ENCODE results near the gene PTPRK.

PTPRK gene

GRCh38 chr6:128280960-128281359, 239.4 kb downstream of the PTPRK start:
- DNase-seq (ENCODE audit: low spot score): no peak

DNA sequence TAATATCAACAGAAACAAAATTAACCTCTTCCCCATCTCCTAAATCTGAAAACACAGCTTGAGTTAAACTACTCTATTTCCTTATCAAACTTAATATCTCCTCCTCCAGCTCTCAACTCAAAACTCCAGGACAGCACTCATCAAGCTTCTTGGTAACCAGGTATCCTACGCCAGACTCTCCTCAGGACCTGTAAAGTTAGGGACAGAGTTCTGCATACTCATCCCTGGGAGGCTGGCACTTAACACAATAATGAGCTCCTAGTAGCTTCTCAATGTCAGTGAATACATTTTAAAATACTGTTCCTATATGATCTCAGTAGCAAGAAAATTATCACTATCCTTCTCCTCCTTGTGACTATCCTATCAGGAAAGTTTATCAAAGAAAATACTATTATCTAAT, 240.3 kb downstream of the PTPRK start:
- DNase-seq (ENCODE audit: low spot score): no peak

- no peak for DNase-seq (ENCODE audit: low spot score)
Measured at GRCh38 chr6:128278836-128279235, 241.6 kb downstream of the PTPRK start.

- no peak for DNase-seq (ENCODE audit: low spot score)
Measured at GRCh38 chr6:128277379-128277778, 243.0 kb downstream of the PTPRK start.

DNA sequence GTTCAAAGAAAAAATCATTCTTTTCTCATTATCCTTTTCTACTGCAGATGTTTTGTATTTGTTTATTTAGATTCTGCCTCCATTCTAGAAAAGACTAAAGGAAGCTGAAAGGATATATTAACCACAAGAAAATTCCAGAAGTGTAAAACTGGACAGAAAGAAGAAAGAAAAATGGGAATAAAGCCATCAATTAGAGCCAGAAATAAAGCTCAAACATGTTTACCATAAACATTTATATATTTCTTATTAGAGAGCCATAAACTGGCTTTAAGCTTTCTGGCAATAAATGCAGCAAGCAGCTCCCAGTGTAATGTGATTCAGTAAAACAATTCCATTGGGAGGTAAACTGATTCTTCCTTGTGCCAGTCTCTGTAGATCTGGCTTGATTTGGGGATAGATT, 244.1 kb downstream of the PTPRK start:
- no peak for DNase-seq (ENCODE audit: low spot score)

DNA sequence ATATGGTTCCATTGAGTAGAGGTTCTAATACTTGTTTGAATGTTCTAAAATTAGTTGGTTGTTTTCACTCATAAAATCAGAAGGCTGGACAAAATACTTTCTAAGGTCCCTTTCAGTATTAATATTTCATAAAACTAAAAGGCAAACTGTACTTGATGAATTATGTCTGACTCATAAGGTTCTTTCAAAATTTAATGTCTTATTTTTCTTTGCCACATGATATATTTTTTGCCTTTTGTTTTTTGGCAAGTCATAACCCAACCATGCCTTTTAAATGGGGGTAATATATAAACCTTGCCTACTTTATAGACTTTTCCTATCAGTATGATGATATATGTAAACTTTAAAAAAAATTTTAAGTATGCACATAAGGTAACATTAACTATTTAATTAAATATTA, 244.7 kb downstream of the PTPRK start:
- no peak for DNase-seq (ENCODE audit: low spot score)

- DNase-seq (ENCODE audit: low spot score): no peak
Measured at GRCh38 chr6:128275030-128275429, 245.4 kb downstream of the PTPRK start.

- DNase-seq (ENCODE audit: low spot score): no peak
Measured at GRCh38 chr6:128271527-128271926, 248.9 kb downstream of the PTPRK start.

DNA sequence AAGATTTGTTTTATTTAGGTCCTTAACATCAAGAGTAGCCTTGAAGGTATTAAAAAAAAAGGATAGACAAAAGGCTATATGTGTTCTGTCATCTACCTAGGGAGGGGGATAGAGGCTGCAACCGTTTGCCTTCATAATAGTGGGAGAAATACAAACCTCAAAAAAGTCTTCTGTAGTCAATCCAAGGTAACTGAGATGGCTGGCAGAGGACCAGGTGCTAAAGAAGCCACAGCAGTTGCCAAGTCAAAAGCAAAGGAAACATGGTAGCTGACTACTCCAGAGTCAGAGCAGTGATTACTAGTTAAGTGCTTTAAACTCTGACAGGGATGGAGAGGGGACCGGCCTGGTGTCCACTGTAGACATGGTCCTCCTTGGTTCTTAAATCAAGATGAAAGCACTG, 249.4 kb downstream of the PTPRK start:
- no peak for DNase-seq (ENCODE audit: low spot score)

DNA sequence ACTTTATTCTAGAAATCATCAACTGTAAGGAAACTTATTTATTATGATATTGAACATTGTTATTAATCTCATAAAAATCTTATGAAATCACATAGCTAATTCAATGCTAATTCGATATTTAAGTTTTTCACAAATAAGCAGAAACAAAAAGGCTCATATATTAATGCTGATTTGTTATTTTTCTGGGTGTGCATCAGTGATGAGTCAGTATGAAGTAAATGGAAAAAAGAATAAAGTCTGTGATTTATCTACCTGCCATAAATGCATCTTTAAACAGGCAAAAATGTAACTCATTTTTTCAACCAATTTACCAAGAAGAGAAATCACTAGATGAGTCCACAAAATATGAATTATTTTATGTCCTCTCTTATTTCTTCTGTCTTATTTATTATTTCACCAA, 253.5 kb downstream of the PTPRK start:
- DNase-seq (ENCODE audit: low spot score): no peak

DNA sequence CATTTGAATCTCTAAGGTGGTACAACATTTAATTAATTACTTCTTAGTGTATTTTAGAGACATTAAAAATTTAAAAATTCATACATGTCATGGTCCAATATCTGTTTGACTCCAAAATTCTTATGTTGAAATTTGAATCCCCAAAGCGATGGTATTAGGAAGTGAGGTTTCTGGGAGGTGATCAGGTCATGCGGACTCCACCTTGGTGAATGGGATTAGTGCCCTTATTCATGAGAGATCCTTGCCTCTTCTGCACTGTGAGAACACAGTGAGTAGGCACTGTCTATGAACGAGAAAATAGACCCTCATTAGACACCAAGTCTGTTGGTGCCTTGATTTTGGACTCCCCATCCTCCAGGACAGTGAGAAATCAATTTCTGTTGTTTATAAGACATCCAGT, 254.7 kb downstream of the PTPRK start:
- DNase-seq (ENCODE audit: low spot score): no peak

DNA sequence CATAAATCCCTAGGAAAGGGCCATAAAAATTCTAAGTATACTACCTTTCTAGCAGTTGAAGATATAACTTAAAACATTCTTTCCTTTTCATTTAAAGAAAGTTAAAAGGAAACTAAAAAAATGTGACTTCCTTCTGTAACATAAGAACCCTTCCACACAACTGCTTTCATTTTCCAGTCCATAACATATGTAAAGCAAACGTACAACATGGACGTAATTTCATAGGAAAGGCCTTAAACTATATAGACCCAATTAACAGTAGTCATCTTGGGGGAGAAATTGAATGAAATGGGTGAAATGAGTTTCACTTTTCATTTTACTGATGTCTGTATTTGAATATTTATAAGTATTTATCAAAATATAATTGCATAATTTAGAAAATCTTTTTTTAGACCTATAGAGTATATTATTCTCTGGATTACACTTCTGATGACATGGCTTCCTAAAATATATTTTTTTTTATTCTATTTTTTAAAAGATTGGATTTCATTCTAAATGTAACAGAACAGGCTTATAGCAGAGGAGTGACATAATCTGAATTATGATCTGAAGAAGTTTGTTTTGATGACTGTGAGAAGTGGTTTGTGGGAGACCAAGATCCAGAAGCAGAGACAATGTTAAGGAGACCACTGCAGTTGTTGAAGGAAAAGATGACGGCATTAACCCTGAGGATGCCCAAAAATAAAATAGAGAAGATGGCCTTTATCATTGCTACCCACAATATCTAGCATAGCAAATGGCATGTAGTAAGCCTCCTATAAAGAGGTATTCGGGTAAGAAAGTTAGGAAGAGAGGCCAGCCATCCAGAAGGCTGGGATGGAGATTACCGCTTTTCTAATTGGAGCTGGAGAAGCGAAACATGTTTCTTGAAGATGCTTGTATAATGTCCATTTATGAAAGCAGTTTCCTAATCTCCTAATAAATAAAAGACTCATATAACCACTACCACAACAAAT, 260.4 kb downstream of the PTPRK start:
- DNase-seq (ENCODE audit: low spot score): no peak

GRCh38 chr6:128259029-128259724, 261.2 kb downstream of the PTPRK start:
- DNase-seq (ENCODE audit: low spot score): no peak

- DNase-seq (ENCODE audit: low spot score): no peak
Measured at GRCh38 chr6:128256095-128256494, 264.3 kb downstream of the PTPRK start.

DNA sequence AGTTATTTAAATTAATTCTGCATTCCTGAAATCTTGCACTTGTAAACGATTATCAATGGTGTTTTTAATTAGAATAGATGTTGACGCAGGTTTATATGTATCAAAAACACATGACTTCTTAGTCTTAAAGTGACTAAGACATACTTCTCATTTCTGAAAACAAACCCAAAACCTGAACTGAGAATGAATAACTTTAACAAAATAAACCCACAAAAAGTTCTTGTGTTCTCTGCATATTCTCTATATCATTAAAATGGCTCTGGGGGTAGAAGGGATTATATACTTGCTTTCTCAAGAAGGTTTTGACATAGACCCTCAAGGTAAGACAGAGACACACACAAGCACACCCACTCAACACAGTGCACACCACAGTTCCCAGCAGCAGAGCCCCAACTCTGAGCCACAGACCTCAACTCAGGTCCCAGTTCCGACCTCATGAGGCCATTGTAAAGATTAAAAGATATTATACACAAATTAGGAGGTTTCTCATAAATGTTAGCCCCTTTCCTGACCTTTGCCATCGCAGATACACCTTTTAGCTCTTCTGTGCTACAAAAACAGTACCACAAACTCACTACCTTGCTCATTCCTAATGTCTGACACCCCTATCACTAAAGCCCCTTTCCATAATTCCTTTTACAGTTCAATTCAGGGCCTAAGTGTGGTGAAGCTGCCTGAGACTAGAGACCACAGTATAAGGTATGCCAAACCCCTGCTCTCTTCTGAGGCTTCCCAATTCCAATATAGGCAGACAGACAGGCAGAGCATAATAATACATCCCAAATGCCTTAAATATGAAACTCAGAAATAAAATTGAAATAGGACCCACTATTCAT, 267.8 kb downstream of the PTPRK start:
- DNase-seq (ENCODE audit: low spot score): no peak

DNA sequence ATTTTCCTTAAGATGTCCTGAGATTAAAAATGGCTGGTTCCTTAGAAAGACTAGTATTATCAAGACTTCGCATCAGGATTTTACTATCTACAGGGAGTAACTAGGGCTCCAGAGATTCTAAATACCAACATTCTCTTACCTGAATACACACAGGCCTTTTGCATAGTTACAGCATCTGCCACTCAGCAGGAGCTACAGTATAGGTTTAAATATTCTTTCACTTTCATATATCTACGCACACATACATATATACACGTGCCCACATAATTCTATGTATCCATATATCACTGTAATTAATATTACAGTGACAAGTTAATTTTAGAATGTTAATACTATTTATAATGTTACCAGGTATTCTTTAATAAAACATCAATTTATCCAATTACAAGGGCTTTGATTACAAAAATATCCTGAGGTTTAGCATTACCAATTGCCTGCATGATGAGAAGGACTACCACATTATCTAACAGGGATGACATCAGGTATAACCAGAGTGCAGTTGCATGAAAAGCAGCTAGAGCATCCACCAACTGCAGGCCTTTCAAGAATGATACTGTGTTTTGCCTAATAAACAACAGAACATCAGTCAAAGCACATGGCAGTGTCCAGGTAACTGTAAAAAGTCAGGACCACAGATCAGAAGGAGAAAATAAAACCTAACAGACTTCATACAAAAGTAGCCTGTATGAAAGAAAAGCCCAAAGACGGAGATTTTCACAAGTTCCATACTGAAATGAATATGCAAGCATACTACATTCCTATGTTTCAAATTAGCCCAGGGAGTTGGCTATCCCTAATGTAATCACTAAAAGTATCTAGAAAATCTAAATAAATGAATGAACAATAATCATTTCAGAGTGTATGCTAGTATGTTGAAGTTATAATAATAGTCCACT, 268.7 kb downstream of the PTPRK start:
- no peak for DNase-seq (ENCODE audit: low spot score)

DNA sequence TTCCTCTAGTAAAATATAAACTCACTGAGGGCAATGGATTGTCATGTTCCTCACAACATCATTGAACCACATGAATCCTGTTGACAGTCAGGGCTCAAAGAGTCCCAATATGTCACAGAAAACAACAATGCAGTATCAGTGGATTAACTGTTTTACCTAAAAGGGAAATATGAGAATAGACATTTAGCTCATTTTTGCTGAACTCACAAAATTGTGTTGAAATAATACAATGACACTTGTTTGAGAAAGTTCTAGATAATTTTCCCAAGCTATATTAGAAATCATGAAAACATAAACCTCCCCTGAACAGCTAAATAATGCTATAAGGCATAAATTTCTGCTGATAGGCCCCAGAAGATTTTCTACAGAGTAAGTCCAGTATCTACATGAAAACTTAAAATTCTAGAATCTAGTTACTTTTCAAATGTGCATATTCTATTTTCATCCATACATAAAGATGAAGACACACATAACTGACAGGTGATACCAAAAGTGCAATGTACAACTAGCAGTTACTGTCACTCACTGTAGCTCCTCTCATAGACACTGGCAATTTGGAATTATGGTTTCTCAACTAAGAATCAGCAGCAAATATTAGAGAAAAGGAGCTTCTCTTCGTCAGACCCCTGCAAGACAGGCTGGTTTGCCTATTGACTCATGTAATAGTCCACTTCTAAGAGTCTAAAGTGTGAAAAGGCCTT, 269.9 kb downstream of the PTPRK start:
- DNase-seq (ENCODE audit: low spot score): no peak

- DNase-seq (ENCODE audit: low spot score): no peak
Measured at GRCh38 chr6:128249429-128249828, 271.0 kb downstream of the PTPRK start.

DNA sequence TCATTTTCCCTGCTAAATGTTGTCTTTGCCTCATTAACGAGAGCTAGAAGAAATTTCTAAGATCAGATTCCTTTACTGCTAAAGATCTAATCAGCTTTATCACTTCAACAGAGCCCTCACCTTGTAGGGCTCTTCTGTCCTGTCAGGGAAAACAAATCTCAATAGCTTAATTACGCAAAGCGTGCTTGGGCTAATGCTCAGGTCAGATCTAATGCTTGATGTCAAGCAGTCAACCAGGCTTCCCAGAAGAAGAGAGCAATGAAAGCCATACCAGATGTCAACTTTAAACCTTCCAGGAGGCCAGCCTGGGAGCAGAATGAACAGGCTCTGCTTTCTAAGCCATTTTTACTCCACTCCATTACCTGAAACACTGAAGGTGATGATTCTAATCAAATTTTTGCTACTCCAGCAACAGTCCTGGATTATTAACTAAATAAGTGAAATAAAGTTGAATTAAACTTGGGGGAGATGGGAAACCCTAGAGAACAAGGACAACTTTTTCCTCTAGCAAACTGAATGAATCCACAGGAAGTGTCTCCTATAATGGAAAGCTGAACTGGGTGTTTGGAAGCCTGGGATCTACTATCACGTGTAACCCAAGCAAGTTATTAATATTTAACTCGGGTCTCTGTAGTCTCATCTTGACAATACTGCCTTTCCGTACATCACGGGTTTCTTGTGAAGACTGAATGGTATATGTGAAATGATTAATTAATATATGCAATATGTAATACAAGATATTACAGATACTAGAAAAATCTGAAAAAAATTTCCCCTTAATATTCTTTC, 273.7 kb downstream of the PTPRK start:
- DNase-seq (ENCODE audit: low spot score): no peak
